Naive thymus-derived CD8-positive, alpha-beta T cell (primary cell): ENCODE data around the gene AARS2. TPM values are rescaled to one million over a fixed set of nuclear protein-coding genes. Genes with fewer than 3 reads are reported as not detected.

ENCODE experiments used
- ATAC-seq, 2 donors: fragments of 150-1000 bp; cut with Tn5 transposase in 1 of 2; sonication (Bioruptor Pico), chemical (Tn5 transposase) in 1 of 2; 1 replicate in 1 of 2; 2 replicates in 1 of 2; pipeline ENCODE4 v1.10.0; 2021; ENCODE audit warnings: mild to moderate bottlenecking in 2 of 2, moderate library complexity in 2 of 2
- POLR2A ChIA-PET: fragments of 350-600 bp; sonication (Branson Sonifier 250); formaldehyde crosslinking; loops from one replicate; lab custom pipeline; 2021; ENCODE audit warnings: antibody characterized with exemption; lab: Charles Lee
- DNase-seq, 10 donors: peaks; one replicate each; pipeline versions ENCODE4 v3.0.0 to v3.0.0-alpha.2; 2020 to 2022
- H3K27ac Mint-ChIP-seq, 10 donors: one replicate each; pipeline ENCODE4 v1.8.0; 2020 to 2022; ENCODE audit warnings: mild to moderate bottlenecking in 10 of 10, mixed read lengths in 10 of 10, moderate library complexity in 4 of 10, inconsistent platforms in 1 of 10
- H3K27me3 Mint-ChIP-seq, 5 donors: one replicate each; pipeline ENCODE4 v1.8.0; 2021 to 2022; ENCODE audit warnings: mixed read lengths in 5 of 5
- H3K36me3 Mint-ChIP-seq, 3 donors: one replicate each; pipeline ENCODE4 v1.8.0; 2020 to 2022; ENCODE audit warnings: mixed read lengths in 3 of 3, mild to moderate bottlenecking in 2 of 3, inconsistent platforms in 1 of 3
- H3K4me1 Mint-ChIP-seq, 4 donors: one replicate each; pipeline ENCODE4 v1.8.0; 2021 to 2022; ENCODE audit warnings: mixed read lengths in 4 of 4
- H3K4me3 Mint-ChIP-seq, 10 donors: one replicate each; pipeline ENCODE4 v1.8.0; 2020 to 2022; ENCODE audit warnings: mild to moderate bottlenecking in 10 of 10, mixed read lengths in 10 of 10, moderate library complexity in 6 of 10, inconsistent platforms in 1 of 10
- H3K9me3 Mint-ChIP-seq, 9 donors: one replicate each; pipeline ENCODE4 v1.8.0; 2020 to 2022; ENCODE audit warnings: mixed read lengths in 9 of 9, mild to moderate bottlenecking in 3 of 9, inconsistent platforms in 1 of 9, moderate library complexity in 1 of 9
- polyA plus RNA-seq, 3 donors: library from polyadenylated mRNA; unstranded; fragments of 300-500 nt; fragmentation: Illumina TruSeq; gene quantifications; one replicate each; pipeline ENCODE4 v1.2.3, GENCODE V29; 2021
- total RNA-seq, 8 experiments: library from RNA in 2 of 8; stranded (reverse) in 2 of 8; gene quantifications; one replicate each; pipeline ENCODE4 v1.2.3 and lab custom pipeline; 2021 to 2026

AARS2 gene
- total and polyA plus RNA-seq, 5 experiments from 2014 or later: 5.2 to 24.1 (median 13.5) TPM

DNA sequence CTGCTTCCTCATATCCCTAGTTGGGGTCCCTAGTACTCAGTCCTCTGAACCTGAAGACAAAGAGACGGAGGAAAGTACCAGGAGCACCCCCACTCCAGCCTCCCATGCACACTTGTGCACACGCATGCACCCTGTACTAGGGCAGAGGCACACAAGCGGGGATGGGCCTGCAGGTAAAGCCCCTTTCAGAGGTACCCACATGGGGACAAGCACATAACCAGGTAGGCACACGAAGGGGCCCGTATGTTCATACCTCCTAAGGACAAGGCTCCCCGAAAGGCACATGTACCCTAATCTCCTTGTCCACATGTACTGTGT lies 41.8 kb downstream of the AARS2 start:
- H3K27ac Mint-ChIP-seq: peak overlapping the region in 1 of 10 donors; percentile 60
- H3K9me3 Mint-ChIP-seq: no peaks in the 10 kb centered on the region
- peaks cover 0 to 2% (median 0%) of the 10 kb centered on the region in 3 donors for H3K36me3 Mint-ChIP-seq
- H3K4me1 Mint-ChIP-seq: peaks cover 13 to 26% (median 21%) of the 10 kb centered on the region in 4 donors
- ATAC-seq (no peak), DNase-seq (no peak)
- POLR2A ChIA-PET: interaction anchor here (0.6 to 1.3 kb wide), 2 partner anchors 9 to 23 kb away, joined by 3 to 5 read pairs; no protein-coding TSS in a partner anchor
- H3K27me3 Mint-ChIP-seq: peaks cover 22 to 44% (median 39%) of the 10 kb centered on the region in 5 donors
- H3K4me3 Mint-ChIP-seq: peak overlapping the region; percentile 65 to 87 (median 76)

DNA sequence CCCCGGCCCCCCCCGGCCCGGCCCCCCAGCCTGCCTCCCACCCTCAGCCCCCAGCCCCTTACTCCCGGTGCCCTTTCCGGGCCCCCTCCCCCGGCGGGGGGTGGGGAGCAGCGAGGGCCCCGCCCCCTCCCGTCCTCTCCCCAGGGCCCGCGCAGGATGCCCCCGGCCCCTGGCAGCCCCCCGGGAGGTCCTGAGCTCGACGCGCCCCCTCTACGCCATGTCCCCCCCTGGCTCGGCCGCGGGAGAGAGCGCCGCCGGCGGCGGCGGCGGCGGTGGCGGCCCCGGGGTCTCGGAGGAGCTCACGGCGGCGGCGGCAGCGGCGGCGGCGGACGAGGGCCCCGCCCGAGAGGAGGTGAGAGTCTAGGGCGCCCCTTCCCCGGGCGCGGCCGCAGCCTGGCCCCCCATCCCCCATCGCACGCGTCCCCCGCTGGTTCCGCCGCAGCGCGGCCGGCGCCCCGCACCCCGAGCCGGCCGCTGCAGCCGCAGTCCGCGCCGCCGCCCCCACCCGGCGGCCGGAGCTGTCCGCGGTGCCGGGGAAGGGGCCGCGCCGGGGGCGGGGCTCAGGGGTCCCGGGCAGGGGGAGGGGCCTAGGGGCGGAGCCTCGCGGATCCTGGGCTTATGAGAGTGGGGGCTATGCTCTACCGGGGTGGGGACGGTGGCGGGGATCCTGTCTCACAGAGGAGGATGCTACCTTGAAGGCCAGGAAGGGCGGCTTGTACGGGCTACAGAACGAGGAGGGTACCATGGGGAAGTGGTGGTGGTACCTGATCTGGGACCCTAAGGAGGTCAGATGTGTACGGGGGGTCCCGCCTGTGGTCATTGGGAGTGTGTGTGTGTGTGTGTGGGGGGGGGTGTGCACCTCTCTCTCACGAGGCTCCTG lies 42.4 kb downstream of the AARS2 start:
- Mint-ChIP-seq H3K36me3 (peaks cover 0 to 2% (median 0%) of the 10 kb centered on the region in 3 donors), H3K4me3 (peak overlapping the region; percentile 65 to 87 (median 76)), H3K27me3 (peaks cover 22 to 44% (median 39%) of the 10 kb centered on the region in 5 donors), H3K4me1 (peaks cover 13 to 32% (median 26%) of the 10 kb centered on the region in 4 donors), H3K9me3 (no peaks in the 10 kb centered on the region), H3K27ac (peak overlapping the region in 4 of 10 donors; percentile 50 to 74 (median 64))
- POLR2A ChIA-PET: interaction anchor here (0.9 to 1.5 kb wide), 3 partner anchors 14 to 42 kb away, joined by 3 to 5 read pairs (median 4); partner anchors contain the start of gene AARS2
- ATAC-seq (peak in 1 of 2 donors; percentile 51), DNase-seq (no peak)

DNA sequence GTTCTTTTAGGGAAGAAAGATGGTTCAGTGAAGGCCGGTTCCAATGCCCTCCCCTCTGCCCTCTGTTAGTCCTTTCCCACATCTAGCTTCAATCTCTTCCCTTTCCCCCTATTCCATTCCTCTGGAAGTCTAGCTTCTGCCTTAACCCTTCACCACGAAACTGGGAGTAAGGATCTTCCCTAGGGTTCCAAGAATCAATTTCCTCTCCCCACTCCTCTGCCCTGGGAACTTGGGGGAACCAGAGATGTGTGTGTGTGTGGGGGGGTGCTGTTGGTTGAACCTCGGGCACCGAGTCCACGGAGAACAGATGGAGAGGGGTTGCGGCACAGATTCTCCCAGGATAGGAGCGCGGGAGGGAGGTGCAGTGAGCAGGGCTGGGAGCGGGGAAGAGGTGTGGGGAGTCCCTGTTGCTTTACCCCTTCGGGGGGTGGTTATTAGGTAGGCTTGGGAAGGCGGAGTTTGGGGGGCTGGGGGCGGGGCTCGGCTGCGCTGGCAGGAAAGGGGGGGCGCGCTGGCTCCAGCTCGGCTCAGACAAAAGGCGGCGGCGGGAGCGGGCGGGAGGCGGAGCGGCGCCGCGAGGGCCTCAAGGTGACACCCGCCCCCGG lies 43.1 kb downstream of the AARS2 start, which contains the start of gene TMEM151B:
Gene TMEM151B (plus strand): TSS at position 530 of the 605 bp plus-strand sequence. CDS start 293 bp downstream, outside the sequence.
- peak in 1 of 2 donors; percentile 8 for ATAC-seq
- Mint-ChIP-seq H3K4me3 (peak within 1 kb of the TSS; percentile 68 to 87 (median 76)), H3K27me3 (peaks cover 22 to 44% (median 39%) of the 10 kb centered on the region in 5 donors), H3K36me3 (peaks cover 0 to 2% (median 0%) of the 10 kb centered on the region in 3 donors), H3K4me1 (peaks cover 13 to 38% (median 27%) of the 10 kb centered on the region in 4 donors), H3K27ac (peak within 1 kb of the TSS in 7 of 10 donors; percentile 19 to 74 (median 60)), H3K9me3 (no peaks in the 10 kb centered on the region)
- DNase-seq: peak in 8 of 10 donors; percentile 32 to 72 (median 48)
- POLR2A ChIA-PET: interaction anchor here (0.7 to 1.5 kb wide), 4 partner anchors 13 to 43 kb away, joined by 3 to 5 read pairs (median 4); partner anchors contain the start of gene AARS2

- no peaks in the 10 kb centered on the region for H3K9me3 Mint-ChIP-seq
- peak overlapping the region; percentile 55 to 82 (median 70) for H3K4me3 Mint-ChIP-seq
- peak overlapping the region in 5 of 10 donors; percentile 19 to 62 (median 48) for H3K27ac Mint-ChIP-seq
- ATAC-seq (no peak), DNase-seq (no peak)
- POLR2A ChIA-PET: interaction anchor here (0.7 to 1.9 kb wide), 5 partner anchors 12 to 72 kb away, joined by 3 to 9 read pairs (median 4); partner anchors contain the start of gene SLC35B2
- peaks cover 18 to 39% (median 33%) of the 10 kb centered on the region in 5 donors for H3K27me3 Mint-ChIP-seq
- peaks cover 16 to 45% (median 29%) of the 10 kb centered on the region in 4 donors for H3K4me1 Mint-ChIP-seq
- H3K36me3 Mint-ChIP-seq: no peaks in the 10 kb centered on the region
Observed at GRCh38 chr6:44269178-44269920, 43.8 kb downstream of the AARS2 start.

- peak in 9 of 10 donors; percentile 41 to 77 (median 67) for DNase-seq
- POLR2A ChIA-PET: interaction anchor here (0.9 to 3.2 kb wide), 5 partner anchors 11 to 74 kb away, joined by 3 to 27 read pairs (median 7); partner anchors contain the start of genes HSP90AB1 and SLC35B2
- Mint-ChIP-seq H3K36me3 (no peaks in the 10 kb centered on the region), H3K4me3 (peak overlapping the region in 5 of 10 donors; percentile 15 to 40 (median 27)), H3K4me1 (peaks cover 23 to 57% (median 40%) of the 10 kb centered on the region in 4 donors), H3K27me3 (peaks cover 10 to 29% (median 21%) of the 10 kb centered on the region in 5 donors), H3K9me3 (no peaks in the 10 kb centered on the region), H3K27ac (peak overlapping the region in 8 of 10 donors; percentile 36 to 92 (median 66))
- peak in 1 of 2 donors; percentile 13 for ATAC-seq
Observed at GRCh38 chr6:44268095-44268628, 45.0 kb downstream of the AARS2 start.

DNA sequence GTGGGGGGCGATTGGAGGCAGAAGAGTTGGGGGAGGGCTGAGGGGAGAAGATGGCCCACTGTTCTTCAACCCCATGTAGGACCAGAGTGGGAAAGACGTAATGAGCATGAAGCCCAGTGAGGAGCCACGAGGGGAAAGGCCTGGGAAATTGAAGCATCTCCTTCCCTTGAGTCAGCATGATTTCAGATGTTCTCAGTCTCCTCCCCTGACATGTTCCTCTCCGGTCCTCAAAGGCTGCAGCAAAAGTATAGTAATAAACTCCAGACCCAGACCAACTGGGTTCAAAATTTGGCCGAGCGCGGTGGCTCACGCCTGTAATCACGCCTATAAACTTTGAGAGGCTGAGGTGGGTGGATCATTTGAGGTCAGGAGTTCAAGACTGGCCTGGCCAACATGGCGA lies 45.9 kb downstream of the AARS2 start:
- POLR2A ChIA-PET: interaction anchor here (3.2 kb wide), 1 partner anchor 20 kb away, joined by 27 read pairs; the partner anchor contains the start of gene HSP90AB1
- H3K9me3 Mint-ChIP-seq: no peaks in the 10 kb centered on the region
- peaks cover 2 to 20% (median 12%) of the 10 kb centered on the region in 5 donors for H3K27me3 Mint-ChIP-seq
- H3K4me1 Mint-ChIP-seq: peaks cover 27 to 66% (median 49%) of the 10 kb centered on the region in 4 donors
- DNase-seq (no peak), ATAC-seq (no peak)
- peak overlapping the region in 7 of 10 donors; percentile 56 to 96 (median 89) for H3K27ac Mint-ChIP-seq
- H3K4me3 Mint-ChIP-seq: peak overlapping the region in 2 of 10 donors; percentile 41 to 98
- no peaks in the 10 kb centered on the region for H3K36me3 Mint-ChIP-seq

- H3K27ac Mint-ChIP-seq: peak overlapping the region; percentile 57 to 97 (median 89)
- H3K4me3 Mint-ChIP-seq: peak overlapping the region in 9 of 10 donors; percentile 59 to 98 (median 90)
- H3K36me3 Mint-ChIP-seq: no peaks in the 10 kb centered on the region
- ATAC-seq (no peak), DNase-seq (no peak)
- H3K9me3 Mint-ChIP-seq: no peaks in the 10 kb centered on the region
- POLR2A ChIA-PET: interaction anchor here (1.1 to 3.2 kb wide), 2 partner anchors 9 to 20 kb away, joined by 3 to 27 read pairs; partner anchors contain the start of genes HSP90AB1 and SLC35B2
- peaks cover 0 to 13% (median 7%) of the 10 kb centered on the region in 5 donors for H3K27me3 Mint-ChIP-seq
- H3K4me1 Mint-ChIP-seq: peaks cover 27 to 67% (median 54%) of the 10 kb centered on the region in 4 donors
Observed at GRCh38 chr6:44266347-44266746, 46.8 kb downstream of the AARS2 start.

- Mint-ChIP-seq H3K9me3 (no peaks in the 10 kb centered on the region), H3K27me3 (peaks cover 0 to 11% (median 3%) of the 10 kb centered on the region in 5 donors), H3K4me3 (peak overlapping the region; percentile 84 to 98 (median 94)), H3K36me3 (no peaks in the 10 kb centered on the region), H3K4me1 (peaks cover 27 to 67% (median 55%) of the 10 kb centered on the region in 4 donors), H3K27ac (peak overlapping the region; percentile 89 to 97 (median 94))
- POLR2A ChIA-PET: interaction anchor here (1.1 to 3.2 kb wide), 2 partner anchors 9 to 19 kb away, joined by 3 to 27 read pairs; partner anchors contain the start of genes HSP90AB1 and SLC35B2
- DNase-seq (no peak), ATAC-seq (no peak)
Observed at GRCh38 chr6:44265722-44266233, 47.4 kb downstream of the AARS2 start.

- ATAC-seq (peak; percentile 71 to 79), DNase-seq (peak; percentile 86 to 98 (median 95))
- Mint-ChIP-seq H3K4me3 (peak within 1 kb of the TSS; percentile 84 to 98 (median 96)), H3K27ac (peak within 1 kb of the TSS; percentile 89 to 97 (median 95)), H3K4me1 (peaks cover 27 to 67% (median 58%) of the 10 kb centered on the region in 4 donors), H3K36me3 (no peaks in the 10 kb centered on the region), H3K9me3 (no peaks in the 10 kb centered on the region), H3K27me3 (peaks cover 0 to 11% (median 3%) of the 10 kb centered on the region in 5 donors)
- POLR2A ChIA-PET: interaction anchor here (0.8 to 4.5 kb wide), 5 partner anchors 10 to 23 kb away, joined by 3 to 54 read pairs (median 7); partner anchors contain the start of gene HSP90AB1
Observed at GRCh38 chr6:44265007-44265721, 48.0 kb downstream of the AARS2 start, which contains the start of gene NFKBIE. NFKBIE (minus strand) TSS chr6:44265551; CDS start chr6:44265346, 205 bp downstream.
